Airway epithelial cell (primary cell): ENCODE measurements around the gene PABPC3. TPM values are rescaled to one million over a fixed set of nuclear protein-coding genes. Genes with fewer than 3 reads are reported as not detected.

Experiments used
- total RNA-seq: library from RNA; depleted of rRNA; stranded (reverse); fragments of >200 nt; gene quantifications from 2 replicates; pipeline ENCODE4 v1.2.3, GENCODE V29; 2015

The PABPC3 gene
- total RNA-seq = 0.07 TPM in 1 of 2 replicates, not detected in the other

GRCh38 chr13:25095851-25096453, at the start of gene PABPC3:
TSS of gene PABPC3 (plus strand) at chr13:25096136. CDS start at chr13:25096199, 63 bp downstream.

Other genes starting within 250 kb of the PABPC3 start
- not detected in 2 replicates for gene AMER2, start 76.2 kb downstream of the PABPC3 start, total RNA-seq
- gene MTMR6, start 191.4 kb downstream of the PABPC3 start, total RNA-seq = 14.1 and 20.2 TPM in 2 replicates
- gene NUP58, start 205.5 kb downstream of the PABPC3 start, total RNA-seq = 42.3 and 87.3 TPM in 2 replicates